Osteocyte (in vitro differentiated cells): ENCODE measurements around the gene AMOTL1. TPM values are rescaled to one million over a fixed set of nuclear protein-coding genes. Genes with fewer than 3 reads are reported as not detected.

Experiments used
- DNase-seq: peaks from one replicate; pipeline ENCODE4 v3.0.0; 2021; ENCODE audit warnings: mixed read lengths; ENCODE audit not compliant: unreplicated experiment; ENCODE audit errors: extremely low spot score
- H3K27ac Mint-ChIP-seq: one replicate; pipeline ENCODE4 v1.8.0; 2021; ENCODE audit warnings: mild to moderate bottlenecking, mixed read lengths; ENCODE audit not compliant: unreplicated experiment
- H3K27me3 Mint-ChIP-seq: one replicate; pipeline ENCODE4 v1.8.0; 2021; ENCODE audit warnings: mixed read lengths; ENCODE audit not compliant: unreplicated experiment
- H3K36me3 Mint-ChIP-seq: one replicate; pipeline ENCODE4 v1.8.0; 2021; ENCODE audit warnings: mixed read lengths; ENCODE audit not compliant: unreplicated experiment
- H3K4me1 Mint-ChIP-seq: one replicate; pipeline ENCODE4 v1.8.0; 2021; ENCODE audit warnings: mixed read lengths; ENCODE audit not compliant: unreplicated experiment
- H3K4me3 Mint-ChIP-seq: one replicate; pipeline ENCODE4 v1.8.0; 2021; ENCODE audit warnings: mild to moderate bottlenecking, moderate library complexity, mixed read lengths; ENCODE audit not compliant: unreplicated experiment
- H3K9me3 Mint-ChIP-seq: one replicate; pipeline ENCODE4 v1.8.0; 2021; ENCODE audit warnings: mixed read lengths; ENCODE audit not compliant: unreplicated experiment
- CTCF ChIP-seq: fragments of 200-600 bp; sonication (generic); IDR thresholded peaks from 2 replicates; pipeline ENCODE4 v1.5.0; 2021; ENCODE audit warnings: antibody characterized with exemption, mild to moderate bottlenecking, moderate library complexity
- total RNA-seq: library from RNA; stranded (reverse); gene quantifications from 2 replicates; pipeline ENCODE4 v1.2.1, GENCODE V29; 2021

Gene AMOTL1
- total RNA-seq, 1 donor from 2014 or later: 66.6 TPM

- Mint-ChIP-seq H3K9me3 (no peaks in the 10 kb centered on the region), H3K4me3 (no peak overlapping the region), H3K27ac (no peak overlapping the region), H3K36me3 (peaks cover 71% of the 10 kb centered on the region), H3K4me1 (no peaks in the 10 kb centered on the region), H3K27me3 (no peaks in the 10 kb centered on the region)
- no peak for TF ChIP-seq CTCF
- no peak for DNase-seq
Observed at GRCh38 chr11:94821439-94821838, 53.3 kb downstream of the AMOTL1 start.

GRCh38 chr11:94822080-94822479 is 53.9 kb downstream of the AMOTL1 start:
- Mint-ChIP-seq H3K4me3 (no peak overlapping the region), H3K27me3 (no peaks in the 10 kb centered on the region), H3K4me1 (no peaks in the 10 kb centered on the region), H3K36me3 (peaks cover 75% of the 10 kb centered on the region), H3K9me3 (no peaks in the 10 kb centered on the region), H3K27ac (no peak overlapping the region)
- no peak for DNase-seq
- TF ChIP-seq CTCF: no peak

- TF ChIP-seq CTCF: no peak
- Mint-ChIP-seq H3K4me3 (no peak overlapping the region), H3K27ac (no peak overlapping the region), H3K9me3 (no peaks in the 10 kb centered on the region), H3K27me3 (no peaks in the 10 kb centered on the region), H3K36me3 (peaks cover 77% of the 10 kb centered on the region), H3K4me1 (no peaks in the 10 kb centered on the region)
- no peak for DNase-seq
Observed at GRCh38 chr11:94823102-94823732, 55.1 kb downstream of the AMOTL1 start.

GRCh38 chr11:94825031-94825430 is 56.9 kb downstream of the AMOTL1 start:
- no peak overlapping the region for H3K4me3 Mint-ChIP-seq
- H3K9me3 Mint-ChIP-seq: no peaks in the 10 kb centered on the region
- no peak for DNase-seq
- TF ChIP-seq CTCF: no peak
- H3K36me3 Mint-ChIP-seq: peaks cover 78% of the 10 kb centered on the region
- no peaks in the 10 kb centered on the region for H3K27me3 Mint-ChIP-seq
- no peak overlapping the region for H3K27ac Mint-ChIP-seq
- H3K4me1 Mint-ChIP-seq: no peaks in the 10 kb centered on the region

GRCh38 chr11:94825481-94825880 is 57.3 kb downstream of the AMOTL1 start:
- Mint-ChIP-seq H3K4me3 (no peak overlapping the region), H3K36me3 (peaks cover 79% of the 10 kb centered on the region), H3K4me1 (no peaks in the 10 kb centered on the region), H3K27ac (no peak overlapping the region), H3K9me3 (no peaks in the 10 kb centered on the region), H3K27me3 (no peaks in the 10 kb centered on the region)
- no peak for TF ChIP-seq CTCF
- DNase-seq: no peak
